GM12873 (cell line): ENCODE measurements around the gene ENPP3.

ENCODE experiments used
- TF ChIP-seq, protein P1 (sequence below): IDR thresholded peaks from 2 replicates; pipeline ENCODE4 v1.5.1; 2012; ENCODE audit warnings: low read depth, mild to moderate bottlenecking, moderate library complexity, low read length, control low read depth; ENCODE audit not compliant: insufficient read depth; ENCODE audit errors: missing control alignments

ENPP3 gene

DNA sequence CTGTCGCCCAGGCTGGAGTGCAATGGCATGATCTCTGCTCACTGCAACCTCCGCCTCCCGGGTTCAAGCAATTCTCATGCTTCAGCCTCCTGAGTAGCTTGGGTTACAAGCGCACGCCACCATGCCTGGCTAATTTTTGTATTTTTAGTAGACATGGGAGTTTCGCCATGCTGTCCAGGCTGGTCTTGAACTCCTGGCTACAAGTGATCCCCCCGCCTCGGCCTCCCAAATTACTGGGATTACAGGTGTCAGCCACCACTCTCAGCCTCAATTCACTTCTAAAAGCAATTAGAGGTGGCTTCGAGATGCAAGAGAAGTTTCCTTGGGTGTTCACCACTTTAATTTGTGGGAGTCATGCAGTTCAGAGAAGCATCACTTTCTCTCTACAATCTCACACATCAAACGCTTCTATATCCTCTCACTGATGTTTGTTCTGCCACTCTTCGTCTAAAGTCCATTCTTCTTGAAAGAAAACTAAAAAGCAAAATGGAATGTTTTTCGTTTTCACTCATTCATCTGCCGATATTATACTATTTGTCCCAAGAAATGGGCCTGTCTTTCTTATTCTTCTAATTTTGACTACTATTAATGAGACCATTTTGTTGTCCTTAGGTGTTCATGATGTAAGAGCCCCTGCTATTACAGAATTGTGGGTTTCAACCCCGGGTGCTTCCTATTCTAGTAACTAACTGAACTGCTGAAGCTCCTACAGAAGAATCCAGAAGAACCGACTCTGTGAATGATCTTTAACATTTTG lies 132.5 kb downstream of the ENPP3 start:
- TF ChIP-seq, protein P1, sequence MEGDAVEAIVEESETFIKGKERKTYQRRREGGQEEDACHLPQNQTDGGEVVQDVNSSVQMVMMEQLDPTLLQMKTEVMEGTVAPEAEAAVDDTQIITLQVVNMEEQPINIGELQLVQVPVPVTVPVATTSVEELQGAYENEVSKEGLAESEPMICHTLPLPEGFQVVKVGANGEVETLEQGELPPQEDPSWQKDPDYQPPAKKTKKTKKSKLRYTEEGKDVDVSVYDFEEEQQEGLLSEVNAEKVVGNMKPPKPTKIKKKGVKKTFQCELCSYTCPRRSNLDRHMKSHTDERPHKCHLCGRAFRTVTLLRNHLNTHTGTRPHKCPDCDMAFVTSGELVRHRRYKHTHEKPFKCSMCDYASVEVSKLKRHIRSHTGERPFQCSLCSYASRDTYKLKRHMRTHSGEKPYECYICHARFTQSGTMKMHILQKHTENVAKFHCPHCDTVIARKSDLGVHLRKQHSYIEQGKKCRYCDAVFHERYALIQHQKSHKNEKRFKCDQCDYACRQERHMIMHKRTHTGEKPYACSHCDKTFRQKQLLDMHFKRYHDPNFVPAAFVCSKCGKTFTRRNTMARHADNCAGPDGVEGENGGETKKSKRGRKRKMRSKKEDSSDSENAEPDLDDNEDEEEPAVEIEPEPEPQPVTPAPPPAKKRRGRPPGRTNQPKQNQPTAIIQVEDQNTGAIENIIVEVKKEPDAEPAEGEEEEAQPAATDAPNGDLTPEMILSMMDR: no peak

DNA sequence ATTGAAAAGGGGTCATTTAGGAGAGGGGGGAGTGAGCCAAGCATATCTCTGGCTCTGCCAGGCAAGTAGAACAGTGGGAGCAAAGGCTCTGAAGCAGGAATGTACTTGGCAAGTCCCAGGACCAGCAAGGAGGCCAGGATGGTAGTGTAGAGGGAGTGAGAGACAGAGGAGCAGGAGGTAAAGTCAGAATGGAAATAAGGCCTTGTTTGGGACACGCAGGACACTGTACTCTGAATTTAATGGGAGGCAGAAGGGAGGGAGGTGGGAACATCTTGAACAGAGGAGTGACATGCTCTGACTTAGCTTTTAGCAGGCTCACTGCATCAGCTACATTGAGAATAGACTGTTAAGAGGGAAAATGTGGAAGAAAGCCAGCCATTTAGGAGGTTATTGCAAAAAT lies 133.7 kb downstream of the ENPP3 start:
- TF ChIP-seq, protein P1: no peak

DNA sequence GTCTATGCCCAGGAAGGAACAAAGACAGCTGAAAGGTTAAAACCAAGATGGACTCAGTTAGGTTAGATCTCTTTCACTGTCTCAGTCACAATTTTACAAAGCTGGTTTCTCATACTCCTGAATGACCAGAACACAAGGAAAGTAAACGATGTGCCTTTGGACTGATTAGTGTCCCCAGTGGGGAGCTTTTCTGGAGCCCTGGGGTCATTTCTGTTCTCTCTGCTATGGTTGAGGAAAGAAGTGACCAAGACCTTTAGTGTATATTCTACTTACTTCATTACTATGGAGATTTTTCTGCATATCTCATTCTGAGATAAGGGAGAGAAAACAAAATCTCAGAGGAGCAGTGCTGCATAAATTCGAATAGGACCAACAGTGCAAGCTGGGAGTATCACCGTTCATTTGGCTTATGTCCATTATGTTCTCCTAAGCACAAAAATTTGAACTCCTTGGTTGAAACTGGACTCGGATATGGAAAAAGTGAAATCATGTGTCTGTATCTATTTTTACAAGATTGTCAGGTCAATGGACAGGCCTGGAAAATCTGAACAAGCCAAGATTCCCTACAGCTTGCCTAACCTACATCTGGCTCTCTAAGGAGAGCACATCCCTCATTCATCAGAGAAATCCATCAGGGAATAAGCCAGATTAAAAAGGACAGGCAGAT lies 136.3 kb downstream of the ENPP3 start:
- TF ChIP-seq, protein P1: no peak

DNA sequence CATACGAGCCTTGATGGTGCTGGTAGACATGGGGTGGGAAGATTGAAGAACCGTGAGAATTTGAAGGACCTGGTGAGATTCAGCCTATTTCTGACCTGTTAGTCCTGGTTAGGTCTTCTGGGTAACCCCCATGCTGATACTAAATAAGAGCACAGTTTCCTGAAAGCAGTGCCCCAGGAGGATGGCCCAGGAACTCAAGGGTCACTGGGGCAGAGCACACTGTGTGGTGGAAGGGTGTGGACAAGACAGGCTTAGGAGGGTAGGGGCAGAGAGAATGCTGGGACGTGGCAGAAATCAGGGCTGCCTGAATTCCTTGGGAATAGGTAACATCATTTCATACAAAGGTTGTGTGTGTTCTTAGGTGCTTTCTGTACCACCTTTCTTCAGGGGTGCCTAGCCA lies 138.8 kb downstream of the ENPP3 start:
- TF ChIP-seq, protein P1: no peak

DNA sequence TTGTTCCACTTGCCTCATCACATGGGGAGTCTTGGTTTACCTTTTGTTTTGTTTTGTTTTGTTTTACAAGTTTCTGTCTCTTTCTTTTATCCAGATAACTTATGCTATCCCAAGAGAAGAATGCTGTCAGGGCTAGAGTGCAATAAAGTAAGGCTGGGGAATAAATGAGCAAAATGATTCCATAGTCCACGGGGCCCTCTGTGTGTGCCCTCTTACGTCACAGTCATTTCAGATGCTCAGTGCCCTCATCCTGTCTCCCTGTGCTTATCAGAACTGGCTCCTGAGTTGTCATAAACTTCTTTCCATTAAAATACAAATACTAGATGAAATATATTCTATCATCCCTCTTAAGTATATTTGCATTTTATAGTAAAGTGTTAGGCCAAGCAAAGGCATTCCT lies 139.9 kb downstream of the ENPP3 start:
- TF ChIP-seq, protein P1: no peak

DNA sequence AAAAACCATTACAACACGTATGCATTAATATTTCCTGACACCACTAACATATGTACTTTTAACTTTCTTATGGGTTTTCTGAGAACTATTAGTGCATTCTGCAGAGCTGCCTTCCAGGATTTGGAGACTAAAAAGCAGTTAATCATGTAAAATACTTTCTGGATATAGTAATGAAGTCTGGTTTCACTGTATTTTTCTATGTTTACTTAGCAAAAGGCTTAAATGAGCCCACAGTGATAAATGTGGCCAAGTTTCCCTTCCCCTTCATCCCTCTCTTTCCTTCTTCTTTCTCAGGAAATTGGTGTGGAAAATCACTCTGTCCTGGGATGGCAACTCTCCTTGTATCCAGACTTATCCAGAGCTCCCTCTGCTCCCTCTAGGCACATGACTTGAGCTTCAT lies 141.1 kb downstream of the ENPP3 start:
- TF ChIP-seq, protein P1: no peak

DNA sequence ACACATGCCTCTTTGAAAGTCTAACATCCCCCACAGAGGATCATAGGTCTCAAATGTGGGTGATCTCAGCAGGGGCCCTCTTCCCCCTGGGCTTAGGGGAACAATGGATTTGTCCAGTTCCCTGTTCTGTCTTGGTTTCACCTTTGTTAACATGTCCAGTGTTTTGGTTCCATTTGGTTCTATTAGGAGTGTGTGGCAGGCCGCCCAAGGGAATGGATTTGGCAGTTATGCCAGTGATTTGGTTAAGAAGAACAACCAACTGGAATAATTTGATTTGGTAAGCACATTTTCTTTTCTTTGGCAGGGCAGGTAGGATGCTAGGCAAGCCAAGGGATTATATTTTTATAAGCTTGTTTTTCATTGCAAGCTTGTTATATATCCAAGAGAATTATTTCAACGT lies 142.2 kb downstream of the ENPP3 start:
- TF ChIP-seq, protein P1: no peak
